IPS-15b (cell line): Measurements from ENCODE around the gene KRT36.

Experiments used
- H3K27me3 ChIP-seq: one replicate; pipeline ENCODE4 v1.6.1; 2013; ENCODE audit warnings: low read length; ENCODE audit not compliant: control insufficient read depth, insufficient read depth
- H3K36me3 ChIP-seq: one replicate; pipeline ENCODE4 v1.6.1; 2013; ENCODE audit warnings: low read length; ENCODE audit not compliant: control insufficient read depth, insufficient read depth
- H3K4me1 ChIP-seq: one replicate; pipeline ENCODE4 v1.6.1; 2013; ENCODE audit warnings: mild to moderate bottlenecking, low read length; ENCODE audit not compliant: control insufficient read depth, insufficient read depth
- H3K4me3 ChIP-seq: one replicate; pipeline ENCODE4 v1.5.1; 2013; ENCODE audit warnings: low read depth, low read length
- H3K9ac ChIP-seq: one replicate; pipeline ENCODE4 v1.6.1; 2013; ENCODE audit warnings: low read depth, mild to moderate bottlenecking, low read length
- H3K9me3 ChIP-seq: one replicate; pipeline ENCODE4 v1.6.1; 2013; ENCODE audit warnings: mild to moderate bottlenecking, low read length; ENCODE audit not compliant: control insufficient read depth, insufficient read depth

KRT36 gene

GRCh38 chr17:41530062-41531048 lies 40.6 kb upstream of the KRT36 start:
- no peak overlapping the region for H3K9ac ChIP-seq
- H3K27me3 ChIP-seq = peaks cover 2% of the 10 kb centered on the region
- peaks cover 7% of the 10 kb centered on the region for H3K4me1 ChIP-seq
- H3K36me3 ChIP-seq = no peaks in the 10 kb centered on the region
- H3K9me3 ChIP-seq = no peaks in the 10 kb centered on the region
- H3K4me3 ChIP-seq = no peak overlapping the region

DNA sequence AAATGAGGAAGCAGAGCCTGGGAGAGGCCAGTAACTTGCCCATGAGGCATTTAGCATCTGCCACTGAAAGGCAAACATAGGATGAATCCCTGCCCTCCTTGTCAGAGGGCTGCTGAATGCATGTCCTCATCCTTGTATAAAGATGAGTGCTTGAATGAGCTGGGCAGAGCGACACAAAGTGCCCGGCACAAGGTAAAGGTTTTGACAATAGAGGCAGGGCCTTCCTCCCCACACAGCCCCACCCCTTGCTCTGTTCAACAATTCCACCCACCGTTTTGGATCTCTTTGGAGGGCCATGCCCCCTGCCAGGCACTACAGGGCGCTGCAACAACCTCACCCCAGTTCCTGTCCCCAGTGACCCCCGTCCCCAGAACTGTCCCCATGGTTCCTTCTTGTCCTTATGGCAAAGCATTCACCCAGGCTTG lies 39.8 kb upstream of the KRT36 start:
- Histone ChIP-seq H3K4me1 (peaks cover 7% of the 10 kb centered on the region), H3K9me3 (no peaks in the 10 kb centered on the region), H3K4me3 (no peak overlapping the region), H3K36me3 (peaks cover 8% of the 10 kb centered on the region), H3K27me3 (peaks cover 2% of the 10 kb centered on the region), H3K9ac (no peak overlapping the region)

GRCh38 chr17:41528959-41529353 lies 39.2 kb upstream of the KRT36 start:
- peaks cover 13% of the 10 kb centered on the region for H3K36me3 ChIP-seq
- H3K27me3 ChIP-seq = peaks cover 2% of the 10 kb centered on the region
- no peaks in the 10 kb centered on the region for H3K9me3 ChIP-seq
- peaks cover 7% of the 10 kb centered on the region for H3K4me1 ChIP-seq
- no peak overlapping the region for H3K9ac ChIP-seq
- H3K4me3 ChIP-seq = no peak overlapping the region

DNA sequence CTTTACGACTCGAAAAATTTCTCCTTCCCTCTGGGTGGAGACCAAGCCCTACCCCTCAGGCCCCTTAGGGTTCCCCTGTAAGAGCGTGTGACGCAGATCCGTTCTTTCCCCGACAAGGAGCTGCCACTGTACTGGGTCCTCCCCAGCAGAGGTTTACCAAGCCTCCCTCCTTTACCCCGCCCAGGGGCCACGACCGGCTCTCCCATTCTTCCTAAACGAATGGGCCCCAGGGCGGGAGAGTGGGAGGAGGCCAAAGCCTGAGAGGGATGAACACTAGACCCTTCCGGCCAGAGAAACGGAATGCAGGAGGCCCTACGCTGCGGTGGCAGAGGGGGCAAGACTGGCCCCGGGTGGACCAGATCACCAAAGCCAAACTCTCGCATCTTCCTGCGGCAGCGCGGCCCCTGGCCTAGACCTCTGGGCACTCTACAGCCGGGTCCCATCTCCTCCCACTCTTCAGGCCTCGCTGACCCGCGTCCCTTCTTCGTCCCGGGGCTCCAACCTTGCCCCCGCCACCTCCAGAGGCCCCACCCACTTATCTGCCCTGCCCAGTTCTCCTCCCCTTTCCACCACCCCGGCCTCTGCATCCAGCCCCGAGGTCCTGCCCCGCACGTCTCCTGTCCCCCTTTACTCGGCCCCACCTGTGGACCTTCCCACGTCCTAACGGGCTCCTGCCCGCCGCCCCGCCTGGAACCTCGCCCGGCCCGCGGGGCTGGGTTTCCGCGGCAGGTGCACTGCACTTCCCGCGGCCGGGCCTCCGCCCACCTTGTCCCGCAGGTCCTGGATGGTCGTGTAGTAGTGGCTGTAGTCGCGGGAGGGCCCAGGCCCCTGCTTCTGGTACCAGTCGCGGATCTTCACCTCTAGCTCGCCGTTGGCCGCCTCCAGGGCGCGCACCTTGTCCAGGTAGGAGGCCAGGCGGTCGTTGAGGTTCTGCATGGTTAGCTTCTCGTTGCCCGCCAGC lies 37.6 kb upstream of the KRT36 start:
- Histone ChIP-seq H3K9ac (peak overlapping the region; percentile 88), H3K4me3 (peak overlapping the region; percentile 85), H3K36me3 (peaks cover 20% of the 10 kb centered on the region), H3K9me3 (no peaks in the 10 kb centered on the region), H3K4me1 (peaks cover 7% of the 10 kb centered on the region), H3K27me3 (peaks cover 2% of the 10 kb centered on the region)

- no peaks in the 10 kb centered on the region for H3K9me3 ChIP-seq
- H3K36me3 ChIP-seq = peaks cover 20% of the 10 kb centered on the region
Observed at GRCh38 chr17:41524261-41524660, 34.6 kb upstream of the KRT36 start.

GRCh38 chr17:41523787-41524186 lies 34.1 kb upstream of the KRT36 start:
- Histone ChIP-seq H3K4me3 (no peak overlapping the region), H3K9me3 (no peaks in the 10 kb centered on the region), H3K27me3 (no peaks in the 10 kb centered on the region), H3K36me3 (peaks cover 20% of the 10 kb centered on the region), H3K9ac (no peak overlapping the region), H3K4me1 (peaks cover 7% of the 10 kb centered on the region)

More at GRCh38 chr17:41524261-41524660, 34.6 kb upstream of the KRT36 start:
- no peak overlapping the region for H3K4me3 ChIP-seq
- H3K9ac ChIP-seq = no peak overlapping the region
- H3K27me3 ChIP-seq = no peaks in the 10 kb centered on the region
- peaks cover 11% of the 10 kb centered on the region for H3K4me1 ChIP-seq

DNA sequence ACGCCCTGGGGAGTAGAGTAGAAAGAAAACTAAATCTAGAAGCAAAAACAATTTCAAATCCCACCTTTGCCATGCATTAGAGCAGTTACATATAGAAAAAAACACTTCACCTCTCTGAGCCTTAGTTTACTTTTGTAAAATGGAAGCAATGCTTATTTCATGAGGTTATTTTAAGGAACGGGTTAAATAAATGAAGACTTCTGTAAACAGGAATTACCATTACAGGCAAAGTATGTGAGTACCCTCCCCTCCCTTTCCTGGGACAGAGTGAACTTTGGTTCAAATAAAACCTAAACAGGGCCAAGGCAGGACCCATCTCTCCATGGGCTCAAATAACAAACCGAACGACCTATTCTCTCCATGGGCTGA lies 33.5 kb upstream of the KRT36 start:
- Histone ChIP-seq H3K9ac (no peak overlapping the region), H3K4me1 (peaks cover 7% of the 10 kb centered on the region), H3K27me3 (no peaks in the 10 kb centered on the region), H3K36me3 (peaks cover 20% of the 10 kb centered on the region), H3K4me3 (no peak overlapping the region), H3K9me3 (no peaks in the 10 kb centered on the region)

- H3K9me3 ChIP-seq = no peaks in the 10 kb centered on the region
- no peak overlapping the region for H3K4me3 ChIP-seq
- H3K9ac ChIP-seq = no peak overlapping the region
- peaks cover 7% of the 10 kb centered on the region for H3K4me1 ChIP-seq
- peaks cover 20% of the 10 kb centered on the region for H3K36me3 ChIP-seq
- H3K27me3 ChIP-seq = no peaks in the 10 kb centered on the region
Observed at GRCh38 chr17:41522301-41523224, 32.9 kb upstream of the KRT36 start.

GRCh38 chr17:41521574-41522261 lies 32.0 kb upstream of the KRT36 start:
- Histone ChIP-seq H3K9ac (no peak overlapping the region), H3K9me3 (no peaks in the 10 kb centered on the region), H3K4me3 (no peak overlapping the region), H3K27me3 (no peaks in the 10 kb centered on the region), H3K4me1 (peaks cover 7% of the 10 kb centered on the region), H3K36me3 (peaks cover 20% of the 10 kb centered on the region)

- H3K27me3 ChIP-seq = no peaks in the 10 kb centered on the region
- peaks cover 20% of the 10 kb centered on the region for H3K36me3 ChIP-seq
- no peak overlapping the region for H3K9ac ChIP-seq
- no peak overlapping the region for H3K4me3 ChIP-seq
- peaks cover 7% of the 10 kb centered on the region for H3K4me1 ChIP-seq
- H3K9me3 ChIP-seq = no peaks in the 10 kb centered on the region
Observed at GRCh38 chr17:41520821-41521521, 31.3 kb upstream of the KRT36 start.
